Psoas muscle (tissue), 8 donors: Measurements from ENCODE around the gene RAD51C. TPM values are rescaled to one million over a fixed set of nuclear protein-coding genes. Genes with fewer than 3 reads are reported as not detected.
"Not testable (repeated sequence)": the region's sequence is repeated elsewhere in the genome, so short reads cannot be mapped to it uniquely, and the experiment has no call there.

Source experiments
- ATAC-seq, 4 donors: fragments of 200-7000 bp; cut with Tn5 transposase; one replicate each; pipeline ENCODE4 v1.9.1; 2020; ENCODE audit warnings: moderate library complexity in 3 of 4, mild to moderate bottlenecking in 2 of 4
- DNase-seq, 2 donors: peaks; one replicate each; pipeline ENCODE4 v3.0.0-alpha.2; 2020
- H3K27ac ChIP-seq: fragments of 200-600 bp; one replicate; pipeline ENCODE4 v1.8.0; 2022
- H3K27me3 ChIP-seq, 3 donors: fragments of 200-600 bp in 1 of 3; one replicate each; pipeline versions ENCODE4 v1.6.1 to v1.8.0; 2013 to 2022; ENCODE audit warnings: low read length in 2 of 3, mild to moderate bottlenecking in 2 of 3, moderate library complexity in 1 of 3; ENCODE audit not compliant: insufficient read depth in 3 of 3
- H3K36me3 ChIP-seq, 2 donors: fragments of 200-600 bp in 1 of 2; one replicate each; pipeline versions ENCODE4 v1.6.1 to v1.8.0; 2013 to 2022; ENCODE audit warnings: low read depth in 1 of 2, mild to moderate bottlenecking in 1 of 2, moderate library complexity in 1 of 2; ENCODE audit not compliant: insufficient read depth in 1 of 2
- H3K4me1 ChIP-seq: fragments of 200-600 bp; one replicate; pipeline ENCODE4 v1.8.0; 2022
- H3K4me3 ChIP-seq: fragments of 200-600 bp; one replicate; pipeline ENCODE4 v1.8.0; 2022; ENCODE audit warnings: mild to moderate bottlenecking
- H3K9me3 ChIP-seq: fragments of 200-600 bp; one replicate; pipeline ENCODE4 v1.8.0; 2022
- CTCF ChIP-seq: fragments of 200-600 bp; IDR thresholded peaks from one replicate; pipeline ENCODE4 v1.8.0; 2022; ENCODE audit warnings: antibody characterized with exemption
- WGBS, 3 donors: extraction: QIAGEN DNeasy Blood & Tissue Kit; methylation state at CpG; one replicate each; pipeline versions ENCODE4 v1.1.6 to v1.1.7; 2013; 5-methylcytosine and 5-hydroxymethylcytosine counted together
- intact Hi-C, 2 donors: fragments of 100-400 bp; cut with DNase I; formaldehyde crosslinking; loops; one replicate each; pipeline versions ENCODE4 v1.11.0 to v1.14.2; 2022
- polyA plus RNA-seq, 3 donors: library from polyadenylated mRNA; stranded (reverse); fragments of 200-250 nt; gene quantifications; one replicate each; pipeline ENCODE4 v1.2.3, GENCODE V29; 2013
- total RNA-seq, 4 donors: library from RNA; stranded (reverse); fragmentation: NEBNext Ultra II Directional in 2 of 4; extraction: Animal tissue kit (Norgen Biotek cat#: 25700) in 2 of 4; gene quantifications; one replicate each; pipeline versions ENCODE4 v1.2.1 to v1.2.4, GENCODE V29; 2021 to 2023
- donor health status: healthy with polysubstance abuse.
- donor health status: DM: no; HTN: no; CAD: no; lungs with moderate emphysema.
- donor health status: Bipolar disorder and iron deficiency.
- donor health status: healthy.
- donor health status: DM: yes; HTN: yes; CAD: no.
- donor health status: DM: no; HTN: no; CAD: no.
- donor health status: DM: no; HTN: no; CAD: no.
- donor health status: DM: yes; HTN: yes; CAD: no.

The RAD51C gene
- total and polyA plus RNA-seq, 7 donors: 11.0 to 23.2 (median 16.9) TPM

GRCh38 chr17:58669853-58670252 lies 22.5 kb upstream of the RAD51C start:
- no peak for ATAC-seq

GRCh38 chr17:58671969-58672368 lies 20.4 kb upstream of the RAD51C start:
- intact Hi-C loops: no loop called here
- H3K36me3 ChIP-seq: no peaks in the 10 kb centered on the region
- no peak for DNase-seq
- WGBS, 3 donors: 72 to 74% (median 73%) methylated on average over 3 of the region's 3 CpGs
- no peaks in the 10 kb centered on the region for H3K9me3 ChIP-seq
- H3K27ac ChIP-seq: no peak overlapping the region
- H3K4me3 ChIP-seq: no peak overlapping the region
- no peak for ATAC-seq
- TF ChIP-seq CTCF: no peak
- H3K27me3 ChIP-seq: peaks cover 0 to 17% (median 2%) of the 10 kb centered on the region in 3 donors
- H3K4me1 ChIP-seq: no peaks in the 10 kb centered on the region

More at GRCh38 chr17:58669853-58670252, 22.5 kb upstream of the RAD51C start:
- intact Hi-C loops: no loop called here
- WGBS, 3 donors: 68 to 73% (median 71%) methylated on average over 6 of the region's 6 CpGs
- H3K4me1 ChIP-seq: no peaks in the 10 kb centered on the region
- peaks cover 0 to 13% (median 2%) of the 10 kb centered on the region in 3 donors for H3K27me3 ChIP-seq
- H3K4me3 ChIP-seq: no peak overlapping the region
- no peaks in the 10 kb centered on the region for H3K36me3 ChIP-seq
- no peak overlapping the region for H3K27ac ChIP-seq
- TF ChIP-seq CTCF: no peak
- no peak for DNase-seq
- no peaks in the 10 kb centered on the region for H3K9me3 ChIP-seq

- no peak for ATAC-seq
These were observed 15.1 kb upstream of the RAD51C start for GRCh38 chr17:58677194-58677880.

GRCh38 chr17:58678287-58678686 lies 14.1 kb upstream of the RAD51C start:
- H3K36me3 ChIP-seq, H3K4me3 ChIP-seq, H3K27ac ChIP-seq, ATAC-seq, H3K9me3 ChIP-seq, DNase-seq, H3K4me1 ChIP-seq, intact Hi-C loops: not testable (repeated sequence)
- WGBS, 3 donors: 83 to 86% (median 85%) methylated on average over 5 of the region's 5 CpGs
- H3K27me3 ChIP-seq: peaks cover 0 to 21% (median 0%) of the 10 kb centered on the region in 3 donors

More at GRCh38 chr17:58677194-58677880, 15.1 kb upstream of the RAD51C start:
- Histone ChIP-seq H3K36me3 (no peaks in the 10 kb centered on the region), H3K27me3 (peaks cover 0 to 21% (median 0%) of the 10 kb centered on the region in 3 donors), H3K27ac (no peak overlapping the region), H3K4me3 (no peak overlapping the region), H3K9me3 (no peaks in the 10 kb centered on the region), H3K4me1 (no peaks in the 10 kb centered on the region)
- TF ChIP-seq CTCF: no peak
- DNase-seq: no peak
- WGBS, 3 donors: 67 to 71% (median 69%) methylated on average over 4 of the region's 4 CpGs
- intact Hi-C loops: no loop called here

GRCh38 chr17:58679263-58680037 lies 13.0 kb upstream of the RAD51C start:
- TF ChIP-seq CTCF: no peak
- Histone ChIP-seq H3K4me1 (no peaks in the 10 kb centered on the region), H3K4me3 (no peak overlapping the region)

More at GRCh38 chr17:58679263-58680037, 13.0 kb upstream of the RAD51C start:
- no peaks in the 10 kb centered on the region for H3K9me3 ChIP-seq
- WGBS, 3 donors: 35 to 42% (median 36%) methylated on average over 12 of the region's 12 CpGs
- peaks cover 0 to 21% (median 0%) of the 10 kb centered on the region in 3 donors for H3K27me3 ChIP-seq
- DNase-seq (no peak), ATAC-seq (no peak)
- H3K36me3 ChIP-seq: no peaks in the 10 kb centered on the region
- H3K27ac ChIP-seq: no peak overlapping the region
- intact Hi-C loops: loop anchor here in 1 of 2 donors (10.0 kb wide), 1 partner anchor 105 kb away; no protein-coding TSS in a partner anchor
